Measurements from ENCODE around the gene OTULINL. TPM values are rescaled to one million over a fixed set of nuclear protein-coding genes. Genes with fewer than 3 reads are reported as not detected.

The OTULINL gene
- total RNA-seq, 1 donor from 2014 or later, result 3.8 TPM

DNA sequence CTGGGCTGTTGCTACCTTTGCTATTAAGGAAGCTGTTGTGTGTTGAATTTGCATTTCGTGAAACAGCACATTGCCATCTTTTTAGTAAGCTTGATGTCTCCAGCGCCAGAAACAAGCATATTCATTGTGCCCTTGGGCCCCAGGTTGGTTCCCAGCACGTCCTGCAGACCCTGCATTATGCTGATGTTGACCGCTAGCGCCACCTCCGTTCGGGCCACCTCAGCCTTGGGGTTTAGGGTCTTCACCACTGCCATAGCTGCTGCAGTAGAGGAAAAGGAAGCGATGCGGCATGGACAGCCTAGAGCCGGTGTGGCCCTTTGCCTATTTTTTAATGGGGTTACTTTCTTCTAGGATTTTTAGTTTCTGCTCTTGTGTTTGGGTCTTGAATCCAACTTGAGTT lies 59.2 kb downstream of the OTULINL start:
- H3K4me1 Mint-ChIP-seq, result no peaks in the 10 kb centered on the region
- H3K9me3 Mint-ChIP-seq, result no peaks in the 10 kb centered on the region
- TF ChIP-seq CTCF (IDR thresholded peaks at IDR 0.05; ENCODE audit: unreplicated experiment), result no peak
- no peaks in the 10 kb centered on the region for H3K36me3 Mint-ChIP-seq
- H3K27ac Mint-ChIP-seq, result no peak overlapping the region
- H3K4me3 Mint-ChIP-seq, result no peak overlapping the region
- H3K27me3 Mint-ChIP-seq (ENCODE audit: low read depth), result peaks cover 47% of the 10 kb centered on the region
- DNase-seq (ENCODE audit: low spot score in 2 of 2, unreplicated experiment in 2 of 2), result no peak

- H3K4me3 Mint-ChIP-seq, result no peak overlapping the region
- H3K27me3 Mint-ChIP-seq (ENCODE audit: low read depth), result peaks cover 38% of the 10 kb centered on the region
- no peak overlapping the region for H3K27ac Mint-ChIP-seq
- TF ChIP-seq CTCF (IDR thresholded peaks at IDR 0.05; ENCODE audit: unreplicated experiment), result no peak
- DNase-seq (ENCODE audit: low spot score in 2 of 2, unreplicated experiment in 2 of 2), result no peak
- H3K36me3 Mint-ChIP-seq, result no peaks in the 10 kb centered on the region
- H3K4me1 Mint-ChIP-seq, result no peaks in the 10 kb centered on the region
- no peaks in the 10 kb centered on the region for H3K9me3 Mint-ChIP-seq
Measured at GRCh38 chr5:14644623-14645237, 63.1 kb downstream of the OTULINL start.

DNA sequence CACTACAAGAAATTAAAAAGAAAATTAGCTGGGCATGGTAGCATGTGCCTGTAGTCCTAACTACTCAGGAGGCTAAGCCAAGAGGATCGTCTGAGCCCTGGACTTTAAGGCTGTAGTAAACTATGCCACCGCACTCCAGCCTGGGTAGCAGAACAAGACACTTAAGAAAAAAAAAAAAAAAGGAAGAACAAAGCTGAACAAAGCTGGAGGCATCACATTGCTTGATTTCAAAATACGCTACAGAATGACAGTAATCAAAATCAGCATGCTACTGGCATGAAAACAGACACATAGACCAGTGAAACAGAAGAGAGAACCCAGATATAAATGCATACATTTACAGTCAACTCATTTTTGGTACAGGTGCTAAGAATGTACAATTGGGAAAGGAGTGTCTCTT lies 68.5 kb downstream of the OTULINL start:
- no peak for TF ChIP-seq CTCF (IDR thresholded peaks at IDR 0.05; ENCODE audit: unreplicated experiment)
- Mint-ChIP-seq H3K9me3 (no peaks in the 10 kb centered on the region), H3K4me3 (no peak overlapping the region), H3K36me3 (no peaks in the 10 kb centered on the region), H3K27ac (no peak overlapping the region), H3K27me3 (ENCODE audit: low read depth) (peaks cover 42% of the 10 kb centered on the region), H3K4me1 (no peaks in the 10 kb centered on the region)
- DNase-seq (ENCODE audit: low spot score in 2 of 2, unreplicated experiment in 2 of 2), result no peak

DNA sequence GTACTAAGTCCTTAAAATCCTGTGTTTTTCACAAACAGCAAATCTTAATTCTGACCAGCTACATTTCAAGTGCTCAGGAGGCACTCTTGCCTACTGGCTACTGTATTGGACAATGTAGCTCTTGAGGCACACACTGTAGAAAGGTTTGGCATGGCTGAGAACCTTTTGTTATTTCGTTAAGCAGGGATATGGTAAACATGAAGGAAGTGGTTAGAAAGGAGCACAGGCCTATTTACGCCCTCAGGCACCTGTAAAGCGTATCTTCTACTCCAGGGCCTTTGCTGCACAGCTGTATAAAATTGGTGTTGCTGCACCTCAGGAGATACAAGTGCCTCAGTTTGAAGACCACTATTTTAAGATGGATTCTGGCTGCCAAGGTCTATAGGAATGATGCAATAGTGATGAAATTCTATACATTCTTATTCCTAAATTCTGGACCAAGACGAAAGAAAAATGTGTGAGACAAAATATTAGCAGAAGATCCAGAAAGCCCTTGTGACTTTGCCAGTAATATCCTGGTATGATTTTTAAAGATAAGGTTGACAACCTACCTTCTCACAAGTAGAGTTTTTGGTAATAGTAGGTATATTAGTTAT lies 73.7 kb downstream of the OTULINL start:
- DNase-seq (ENCODE audit: low spot score in 2 of 2, unreplicated experiment in 2 of 2), result no peak
- Mint-ChIP-seq H3K9me3 (no peaks in the 10 kb centered on the region), H3K36me3 (no peaks in the 10 kb centered on the region), H3K4me3 (no peak overlapping the region), H3K27ac (no peak overlapping the region), H3K4me1 (no peaks in the 10 kb centered on the region), H3K27me3 (ENCODE audit: low read depth) (peaks cover 23% of the 10 kb centered on the region)
- TF ChIP-seq CTCF (IDR thresholded peaks at IDR 0.05; ENCODE audit: unreplicated experiment), result no peak

GRCh38 chr5:14656898-14657297 lies 75.3 kb downstream of the OTULINL start:
- Mint-ChIP-seq H3K9me3 (no peaks in the 10 kb centered on the region), H3K27me3 (ENCODE audit: low read depth) (peaks cover 13% of the 10 kb centered on the region), H3K4me1 (no peaks in the 10 kb centered on the region), H3K4me3 (no peak overlapping the region), H3K27ac (no peak overlapping the region), H3K36me3 (no peaks in the 10 kb centered on the region)
- TF ChIP-seq CTCF (IDR thresholded peaks at IDR 0.05; ENCODE audit: unreplicated experiment), result no peak
- DNase-seq (ENCODE audit: low spot score in 2 of 2, unreplicated experiment in 2 of 2), result no peak

Data from mesothelial cell of epicardium (in vitro differentiated cells).